GM21576 (cell line): ENCODE measurements around the gene DGKG.

Source experiments
- ATAC-seq: cut with Tn5 transposase; IDR thresholded peaks from one replicate; pipeline ENCODE4 v1.9.1; 2021; ENCODE audit warnings: mild to moderate bottlenecking, moderate library complexity; ENCODE audit not compliant: unreplicated experiment

Gene DGKG

DNA sequence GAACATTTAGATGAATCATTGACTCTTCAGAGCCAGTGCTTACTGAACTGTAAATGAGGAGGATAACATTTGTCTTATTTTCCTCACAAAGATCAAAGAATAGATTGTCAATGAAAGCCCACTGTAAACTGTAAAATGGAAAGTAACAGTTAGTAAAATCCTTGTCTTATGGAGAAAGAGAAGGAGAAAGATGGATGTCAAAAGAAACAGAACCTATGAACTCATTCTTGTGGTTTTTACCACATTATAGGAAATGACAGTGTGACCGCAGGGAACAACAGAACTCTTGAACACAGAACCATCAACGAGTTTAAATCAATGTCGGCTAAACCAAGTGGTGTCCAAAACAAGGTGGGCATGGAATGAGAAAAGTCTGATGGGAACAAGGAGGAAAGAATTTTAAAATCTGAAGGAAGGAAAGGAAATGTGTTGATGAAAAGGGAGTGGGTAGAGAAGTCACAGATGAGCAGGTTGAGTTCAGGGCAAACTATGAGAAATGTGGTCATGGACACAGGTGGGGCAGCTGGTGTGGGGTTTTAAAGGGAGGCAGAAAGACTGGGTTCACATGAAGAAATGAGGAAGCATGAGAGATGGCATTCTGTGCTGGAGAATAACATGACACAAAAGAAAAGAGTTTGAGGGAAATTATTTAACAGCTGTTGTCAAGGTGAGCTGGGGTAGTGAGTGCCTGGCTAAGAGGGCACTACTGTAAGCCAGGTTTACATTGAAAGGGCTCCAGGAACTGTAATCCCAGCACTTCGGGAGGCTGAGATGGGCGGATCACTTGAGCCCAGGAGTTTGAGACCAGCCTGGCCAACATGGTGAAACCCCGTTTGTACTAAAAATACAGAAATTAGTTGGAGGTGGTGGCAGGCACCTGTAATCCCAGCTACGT lies 210.7 kb downstream of the DGKG start:
- ATAC-seq: peak; percentile 40

DNA sequence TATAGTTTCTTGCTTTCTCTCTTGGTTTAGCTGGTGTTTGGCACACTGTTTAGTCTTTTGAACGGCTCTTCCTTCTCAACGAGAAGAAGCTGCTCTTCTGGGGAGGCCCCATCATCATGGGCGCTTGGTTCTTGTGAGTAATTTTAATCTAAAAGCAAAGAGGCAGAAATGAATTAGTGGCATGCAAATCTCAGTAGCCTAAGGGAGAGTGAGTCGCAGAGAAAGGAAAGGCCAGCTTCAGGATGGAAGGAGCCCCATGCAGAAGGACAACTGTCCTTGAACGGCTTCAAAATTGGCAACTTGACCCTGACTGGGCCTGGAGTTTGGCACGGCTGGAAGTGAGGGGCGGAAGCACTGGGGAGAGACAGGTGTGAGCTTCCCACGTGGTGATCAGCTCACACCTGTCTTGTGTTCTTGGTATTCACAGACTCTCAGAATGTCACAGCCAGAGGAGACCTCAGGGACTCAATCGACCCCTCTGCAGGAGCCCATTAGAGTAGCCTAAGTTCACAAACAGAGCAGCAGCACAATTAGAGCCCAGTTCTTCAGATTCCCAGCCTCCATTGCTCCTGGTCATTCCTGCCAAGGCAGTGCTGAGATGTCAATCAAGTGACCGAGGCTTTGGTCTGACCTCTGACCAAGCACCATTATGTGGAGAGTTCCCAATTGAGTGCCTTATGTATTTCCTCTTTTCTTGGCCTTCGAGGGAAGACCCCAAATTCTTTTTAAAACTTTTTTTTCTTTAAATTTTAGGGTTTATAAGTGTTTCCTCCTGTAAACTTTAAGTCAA lies 211.8 kb downstream of the DGKG start:
- ATAC-seq: no peak

DNA sequence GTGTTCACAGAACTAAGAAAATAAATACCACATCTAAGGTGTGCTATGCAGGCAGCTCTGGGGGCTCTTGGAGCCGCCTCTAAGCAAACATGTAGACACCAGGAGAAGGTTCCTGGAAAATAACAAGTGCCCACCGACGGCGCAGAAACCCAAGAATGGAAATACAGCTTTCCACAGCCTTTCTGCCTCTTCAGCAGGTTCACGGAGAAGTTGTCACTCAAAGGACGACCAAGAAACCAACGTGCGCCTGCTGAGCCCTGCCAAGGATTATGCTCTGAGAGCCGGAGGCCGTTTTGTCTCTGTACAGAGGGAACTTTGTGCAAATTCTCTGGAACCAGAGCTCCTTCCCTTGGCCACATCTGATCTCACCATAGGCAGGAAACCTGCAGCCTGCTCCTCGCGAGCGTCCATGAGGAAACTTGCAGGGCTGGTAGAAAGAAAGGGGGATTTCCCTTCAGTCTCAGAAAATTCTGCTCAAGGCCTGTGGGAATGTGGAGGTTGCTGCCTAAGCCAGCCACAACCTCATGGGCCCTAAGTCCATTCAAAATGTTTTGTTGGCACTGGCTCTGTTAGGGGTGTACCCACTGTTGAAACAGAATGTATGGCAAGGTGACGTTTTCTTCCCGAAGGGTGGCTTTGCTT lies 212.6 kb downstream of the DGKG start:
- no peak for ATAC-seq

DNA sequence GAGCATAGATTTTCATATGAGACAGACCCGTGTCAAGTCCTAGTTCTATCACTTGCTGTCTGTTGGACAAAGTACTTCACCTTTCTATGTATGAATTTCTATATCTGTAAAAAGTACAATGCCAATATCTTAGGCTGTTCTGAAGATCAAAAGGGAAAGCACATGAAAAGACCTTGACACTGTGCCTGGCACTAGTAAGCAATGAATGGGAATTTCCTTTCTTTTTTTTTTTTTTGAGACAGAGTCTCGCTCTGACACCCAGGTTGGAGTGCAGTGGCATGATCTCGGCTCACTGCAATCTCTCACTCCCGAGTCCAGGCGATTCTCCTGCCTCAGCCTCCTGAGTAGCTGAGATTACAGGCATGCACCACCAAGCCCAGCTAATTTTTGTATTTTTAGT lies 217.8 kb downstream of the DGKG start:
- ATAC-seq: no peak

DNA sequence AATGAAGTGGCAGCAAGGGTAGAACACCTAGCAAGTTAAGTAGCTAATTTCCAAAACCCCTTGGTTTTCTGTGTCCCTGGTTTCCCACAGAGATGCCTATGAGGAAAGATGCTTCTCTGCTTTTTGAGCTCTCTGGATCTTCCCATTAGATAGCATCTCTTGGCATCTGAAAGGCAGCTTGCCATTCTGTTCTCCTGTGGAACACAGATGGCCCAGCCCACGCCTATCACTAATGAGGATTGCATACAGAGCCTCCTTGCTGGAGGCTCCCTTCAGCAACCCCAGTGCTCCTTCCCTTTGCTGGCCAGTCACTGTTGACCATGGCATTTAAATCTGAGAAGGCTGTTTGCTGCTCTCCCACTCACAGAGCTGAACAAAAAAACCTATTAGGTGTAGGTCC lies 218.8 kb downstream of the DGKG start:
- no peak for ATAC-seq

DNA sequence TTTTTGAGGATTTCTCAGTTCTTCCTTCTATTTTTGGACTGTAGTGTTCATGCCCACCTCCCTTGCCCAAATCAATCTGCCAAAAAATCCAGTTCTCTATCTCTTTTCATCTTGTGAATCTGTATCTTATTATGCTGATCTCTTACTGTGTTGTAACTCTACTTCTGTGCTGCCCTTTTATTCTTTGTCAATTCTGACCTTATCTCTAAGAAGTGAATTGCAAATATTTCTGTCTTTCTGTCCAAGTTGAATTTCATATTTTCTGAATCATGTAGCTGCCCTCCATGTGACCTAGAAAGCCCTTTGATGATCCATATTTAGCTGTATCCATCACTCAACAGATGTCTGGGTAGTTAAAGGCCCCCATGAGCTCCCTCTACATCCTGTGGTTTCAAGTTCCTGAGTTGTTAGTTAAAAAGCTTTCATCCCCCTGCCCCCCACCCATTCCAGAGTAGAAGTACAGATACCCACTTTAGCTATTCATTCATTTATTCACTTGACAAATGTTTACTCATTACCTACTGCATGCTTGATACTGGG lies 219.6 kb downstream of the DGKG start:
- ATAC-seq: no peak

DNA sequence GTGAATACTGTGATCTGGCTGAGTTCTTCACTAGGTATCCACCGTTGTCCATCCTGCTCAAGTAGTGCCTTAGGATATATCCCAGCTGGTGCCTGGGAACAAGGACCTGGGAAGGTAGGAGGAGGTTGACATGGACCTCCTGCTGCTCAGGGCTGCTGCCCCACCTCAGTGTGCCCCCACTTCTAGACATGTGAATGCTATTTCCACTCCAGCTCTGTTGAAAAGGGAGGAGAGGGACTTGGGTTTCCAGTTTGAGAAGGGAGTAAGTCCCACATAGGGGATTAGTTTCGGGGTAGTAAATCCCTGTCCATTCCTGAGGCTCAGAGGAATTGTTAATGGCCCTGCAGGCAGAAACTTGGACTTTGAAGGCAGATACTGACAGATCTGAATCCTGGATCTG lies 220.2 kb downstream of the DGKG start:
- ATAC-seq: no peak

DNA sequence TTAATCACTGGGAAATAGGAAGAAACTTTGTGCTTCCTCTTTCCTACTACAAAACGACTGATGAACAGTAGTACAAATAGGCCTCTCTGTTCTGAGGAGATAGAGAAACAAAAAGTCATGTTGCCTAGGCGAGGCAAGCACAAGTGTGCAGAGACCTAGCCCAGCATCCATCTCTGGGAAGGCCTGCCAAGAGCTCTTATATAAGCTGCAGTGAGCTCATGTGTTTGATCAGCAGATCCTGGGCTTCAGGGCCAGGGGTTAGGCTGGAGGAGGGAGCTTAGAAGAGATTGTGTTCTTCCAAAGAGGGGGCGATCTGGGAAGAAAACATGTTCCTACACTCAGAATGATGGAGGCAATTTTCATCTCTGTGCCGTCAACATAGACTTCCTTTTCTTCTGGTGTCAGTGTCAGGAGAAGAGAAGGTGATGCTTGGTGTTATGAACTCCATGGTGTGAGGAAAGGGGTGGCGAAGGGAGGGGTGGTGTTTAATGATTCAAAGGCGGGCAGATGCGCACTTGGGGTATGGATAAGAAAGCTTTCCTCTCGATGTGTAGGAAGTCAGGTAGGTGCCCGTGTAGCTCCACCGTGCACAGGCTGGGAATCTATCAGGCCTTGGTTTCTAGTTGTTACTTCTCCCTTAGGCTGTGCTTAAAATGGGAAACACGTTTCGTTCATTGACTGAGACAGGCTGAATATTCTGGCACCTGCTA lies 223.6 kb downstream of the DGKG start:
- no peak for ATAC-seq

DNA sequence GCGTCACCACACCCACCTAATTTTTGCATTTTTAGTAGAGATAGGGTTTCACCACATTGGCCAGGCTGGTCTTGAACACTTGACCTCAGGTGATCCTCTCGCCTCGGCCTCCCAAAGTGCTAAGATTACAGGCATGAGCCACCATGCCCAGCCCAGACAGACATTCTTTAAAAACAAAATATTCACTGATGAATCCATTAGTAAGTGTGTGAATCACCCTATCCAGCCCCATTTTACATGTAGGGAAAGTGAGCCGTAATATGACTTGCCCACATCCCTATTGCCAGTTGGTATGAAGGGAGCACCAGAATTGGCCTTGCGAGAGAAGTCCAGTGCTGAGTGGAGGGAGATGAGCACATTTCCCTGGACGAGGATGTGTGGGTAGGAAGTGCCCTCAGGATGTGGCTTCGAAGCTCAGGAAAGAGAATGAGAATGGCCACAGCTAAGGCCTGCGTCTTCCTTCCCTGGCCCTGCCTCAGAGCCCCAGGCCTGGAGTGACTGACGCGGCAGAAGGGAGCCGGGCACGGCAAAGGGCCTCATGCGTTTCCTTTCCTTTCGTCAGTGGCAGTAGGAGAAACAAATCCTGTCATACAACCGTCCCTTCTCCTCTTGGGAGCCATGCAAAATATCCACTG lies 224.9 kb downstream of the DGKG start:
- ATAC-seq: no peak

DNA sequence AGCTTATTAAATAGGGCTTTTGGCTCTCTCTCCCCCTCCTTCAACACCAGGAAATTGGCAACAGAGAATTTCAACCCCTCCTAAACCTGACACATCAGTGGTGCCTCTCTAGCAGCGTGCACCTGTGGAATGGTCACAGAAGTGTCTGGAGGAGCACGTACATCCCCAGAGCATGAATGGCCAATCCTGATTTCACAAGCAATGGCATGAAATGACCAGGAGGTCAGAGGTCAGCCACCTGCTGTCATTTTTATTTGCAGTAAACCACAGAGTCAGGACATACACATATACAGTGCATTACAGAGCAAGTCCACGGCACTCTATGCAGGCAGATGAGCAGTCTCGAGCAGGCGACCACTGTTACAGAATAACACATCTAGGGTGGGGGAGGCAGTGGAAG lies 228.1 kb downstream of the DGKG start:
- no peak for ATAC-seq

DNA sequence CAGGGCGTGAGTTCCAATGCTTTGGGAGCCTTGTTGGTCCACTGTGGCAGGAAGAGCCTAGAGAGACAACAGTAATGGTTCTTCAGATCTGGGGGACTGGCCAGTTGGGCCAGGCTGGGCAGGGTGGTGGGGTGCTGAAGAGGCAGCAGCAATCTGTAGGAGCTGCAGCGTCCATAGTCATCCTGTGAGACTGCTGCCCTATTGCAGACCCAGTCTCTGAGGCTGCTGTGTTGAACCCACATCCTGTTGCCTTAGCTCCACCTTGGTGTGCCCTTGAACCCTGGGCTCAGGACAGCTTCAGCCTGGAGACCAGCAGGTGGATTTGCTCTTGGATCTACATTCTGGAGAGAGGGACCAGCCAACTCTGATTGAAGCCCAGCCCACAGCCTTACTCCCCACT lies 229.5 kb downstream of the DGKG start:
- ATAC-seq: no peak

DNA sequence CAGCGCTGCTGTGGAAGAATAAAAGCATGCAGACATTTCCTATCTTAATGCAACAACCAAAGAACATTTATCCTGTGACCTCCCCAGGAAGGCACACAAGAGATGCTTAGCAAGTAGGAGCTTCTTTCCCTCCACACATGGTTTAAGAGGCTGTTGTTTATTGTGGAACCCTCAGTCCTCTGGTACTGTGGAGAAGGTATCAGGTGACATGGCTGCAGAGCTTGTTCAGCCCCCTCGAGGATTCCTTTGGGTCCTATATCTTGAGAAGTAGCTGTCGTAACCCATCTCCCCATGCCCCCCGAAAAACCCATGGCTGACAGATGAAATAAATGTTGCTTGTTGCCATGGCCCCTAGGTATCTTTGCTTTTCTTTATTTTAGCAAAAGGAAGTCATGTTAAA lies 232.8 kb downstream of the DGKG start:
- no peak for ATAC-seq

DNA sequence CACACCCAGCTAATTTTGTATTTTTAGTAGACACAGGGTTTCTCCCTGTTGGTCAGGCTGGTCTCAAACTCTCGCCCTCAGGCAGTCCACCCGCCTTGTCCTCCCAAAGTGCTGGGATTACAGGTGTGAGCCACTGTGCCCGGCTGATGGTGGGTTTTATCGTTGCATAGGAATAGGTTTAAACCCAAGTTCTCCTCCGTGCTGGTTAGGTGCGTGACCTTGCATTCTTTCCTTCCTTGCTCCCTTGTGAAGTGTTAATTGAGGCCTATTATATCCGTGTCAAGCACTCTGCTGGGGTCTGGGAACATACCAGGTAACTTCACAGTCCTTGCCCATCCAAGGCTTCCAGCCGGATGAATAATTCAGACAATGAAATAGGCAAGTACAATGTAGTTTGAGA lies 233.9 kb downstream of the DGKG start:
- no peak for ATAC-seq

DNA sequence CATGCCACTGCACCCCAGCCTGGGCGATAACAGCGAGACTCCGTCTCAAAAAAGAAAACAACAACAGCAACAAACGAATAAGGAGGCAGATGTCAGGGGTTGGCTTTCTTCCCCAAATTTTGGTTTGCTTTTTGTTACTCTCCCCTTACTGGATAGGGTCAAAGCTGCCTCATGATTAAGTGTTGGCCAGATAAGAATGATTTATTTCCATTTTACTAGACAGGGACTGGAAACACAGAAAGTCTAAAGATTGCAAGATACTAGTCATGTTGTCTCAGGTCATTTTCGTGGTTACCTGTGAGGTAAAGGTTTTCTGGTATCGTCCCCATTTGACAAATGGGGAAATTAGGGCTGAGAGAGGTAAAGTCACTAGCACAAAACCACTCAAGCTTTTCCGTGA lies 234.6 kb downstream of the DGKG start:
- no peak for ATAC-seq

DNA sequence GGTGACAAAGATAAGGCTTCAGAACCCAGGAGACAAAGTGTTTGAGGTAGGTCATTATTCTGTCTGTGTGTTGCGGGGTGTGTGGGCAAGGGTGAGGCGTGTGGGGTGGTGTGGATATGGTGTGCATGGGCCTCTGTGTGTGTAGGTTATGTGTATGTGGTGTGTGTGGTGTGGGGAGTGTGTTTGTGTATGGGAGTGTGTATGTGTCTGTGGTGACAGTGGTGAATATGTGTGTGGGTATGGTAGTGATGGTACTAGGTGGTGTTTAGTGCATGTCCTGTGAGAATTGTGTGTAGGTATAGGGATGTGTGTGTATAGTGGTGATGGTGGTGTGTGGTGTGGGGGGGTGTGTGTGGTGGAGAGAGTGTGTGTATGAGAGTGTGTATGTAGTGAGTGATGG lies 236.9 kb downstream of the DGKG start:
- no peak for ATAC-seq

DNA sequence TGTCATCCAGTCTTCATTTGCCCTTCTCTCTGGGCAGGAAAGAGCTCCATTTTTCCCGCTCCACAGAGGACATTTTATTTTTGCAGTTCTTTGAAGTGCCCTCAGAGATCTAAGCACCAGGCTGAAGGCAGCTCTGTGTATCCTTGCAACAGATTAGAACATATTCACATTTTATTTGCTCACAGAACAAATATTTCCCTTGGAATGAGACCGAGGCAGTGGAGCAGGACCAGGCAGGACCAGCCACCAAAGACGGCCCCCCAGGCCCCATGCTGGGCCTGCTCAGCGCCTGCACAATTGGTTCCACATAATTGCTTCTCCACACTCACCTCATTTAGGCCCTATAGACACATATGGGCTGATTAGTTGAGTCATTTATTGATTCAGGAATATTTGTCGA lies 237.4 kb downstream of the DGKG start:
- no peak for ATAC-seq

DNA sequence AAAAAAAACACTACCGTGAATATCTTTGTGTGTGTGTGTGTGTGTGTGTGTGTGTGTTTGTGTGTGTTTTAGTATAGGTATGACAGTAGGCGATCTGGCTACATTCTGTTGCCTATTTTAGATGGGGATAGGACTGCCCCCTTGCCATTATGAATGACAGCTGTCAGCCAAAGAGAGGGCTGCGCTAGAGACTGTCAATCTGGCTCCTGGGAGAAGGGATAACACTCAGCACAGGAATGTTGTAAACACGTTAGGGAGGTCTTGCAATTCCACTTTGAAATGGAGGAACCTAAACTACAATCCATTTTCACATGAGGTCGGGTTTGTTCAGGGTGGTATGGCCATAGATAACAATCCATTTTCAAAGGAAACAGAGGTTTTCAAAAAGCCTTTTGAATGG lies 239.0 kb downstream of the DGKG start:
- ATAC-seq: no peak

DNA sequence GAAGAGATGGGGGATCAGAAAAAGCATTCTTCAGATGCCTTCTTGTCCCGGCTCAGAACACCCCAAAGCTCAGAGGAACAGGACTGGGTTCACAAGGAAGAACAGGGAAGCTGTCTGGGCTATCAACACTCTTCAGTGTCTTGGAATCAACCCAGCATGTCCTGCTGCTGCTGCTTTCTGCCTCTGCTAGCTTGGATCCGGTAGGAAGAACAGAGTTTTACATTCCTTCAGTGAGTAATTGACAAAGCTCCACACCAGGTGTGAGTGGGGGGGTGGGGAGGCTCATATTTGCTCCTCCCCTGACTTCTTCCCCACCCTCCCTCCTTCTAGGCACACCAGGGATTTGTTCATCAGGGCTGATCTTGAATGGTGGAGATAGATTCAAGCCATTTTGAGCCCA lies 240.1 kb downstream of the DGKG start:
- ATAC-seq: no peak

DNA sequence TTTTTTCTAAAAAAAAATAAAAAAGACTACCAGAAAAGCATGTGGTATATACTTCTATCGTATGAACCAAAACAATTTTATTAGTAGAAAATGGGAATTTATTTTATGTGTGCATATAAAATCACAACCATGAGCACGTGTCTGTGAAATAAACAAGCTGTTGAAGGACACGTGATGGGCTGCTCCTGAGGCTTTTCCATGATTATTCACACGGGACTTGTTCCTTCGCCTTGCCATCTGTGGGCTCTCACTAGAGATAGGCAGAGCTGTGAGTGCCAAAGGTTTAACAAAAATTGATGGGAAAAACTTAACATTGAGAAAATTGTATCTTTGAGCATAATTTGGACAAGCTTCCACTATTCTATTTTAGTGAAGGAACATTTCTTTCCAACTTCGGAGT lies 240.8 kb downstream of the DGKG start:
- no peak for ATAC-seq

DNA sequence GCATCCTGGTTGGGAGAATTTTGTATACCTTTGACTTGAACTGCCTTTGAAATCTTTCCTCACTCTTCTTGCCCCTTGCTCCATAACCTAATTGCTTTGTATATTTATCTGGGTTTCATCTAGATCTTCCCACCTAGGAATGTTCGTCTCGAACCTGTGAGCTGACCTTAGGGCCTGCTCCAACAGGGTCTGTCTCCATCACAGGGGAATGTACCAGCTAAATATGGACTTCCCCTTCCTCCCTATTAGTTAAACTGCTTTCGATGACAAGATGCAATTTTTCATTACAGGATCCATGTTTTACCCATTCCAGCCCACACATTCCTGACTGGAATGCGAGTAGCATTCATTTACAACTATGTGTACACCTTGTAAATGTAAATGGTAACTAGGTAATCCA lies 242.5 kb downstream of the DGKG start:
- no peak for ATAC-seq
